Upper lobe of left lung (tissue), 6 donors: ENCODE results near the gene NCAPD3. TPM values are rescaled to one million over a fixed set of nuclear protein-coding genes. Genes with fewer than 3 reads are reported as not detected.
"Not testable (repeated sequence)": the region's sequence is repeated elsewhere in the genome, so short reads cannot be mapped to it uniquely, and the experiment has no call there.

ENCODE experiments used
- ATAC-seq, 2 donors: fragments of 200-7000 bp; cut with Tn5 transposase; one replicate each; pipeline ENCODE4 v1.9.1; 2022; ENCODE audit warnings: mild to moderate bottlenecking in 2 of 2, moderate library complexity in 2 of 2; ENCODE audit not compliant: low FRiP score in 2 of 2
- DNase-seq, 2 donors: peaks; one replicate each; pipeline ENCODE4 v3.0.0-alpha.2; 2019 to 2020
- H3K27ac ChIP-seq, 4 donors: fragments of 200-600 bp; sonication (generic); one replicate each; pipeline ENCODE4 v1.5.1; 2016 to 2019
- H3K27me3 ChIP-seq, 4 donors: fragments of 200-600 bp; sonication (generic); one replicate each; pipeline ENCODE4 v1.5.1; 2017 to 2019
- H3K36me3 ChIP-seq, 4 donors: fragments of 200-600 bp; sonication (generic); one replicate each; pipeline ENCODE4 v1.5.1; 2016 to 2019
- H3K4me1 ChIP-seq, 4 donors: fragments of 200-600 bp; sonication (generic); one replicate each; pipeline ENCODE4 v1.5.1; 2018 to 2019
- H3K4me3 ChIP-seq, 4 donors: fragments of 200-600 bp; sonication (generic); one replicate each; pipeline ENCODE4 v1.5.1; 2017 to 2019; ENCODE audit warnings: mild to moderate bottlenecking in 2 of 4, moderate library complexity in 1 of 4
- H3K9me3 ChIP-seq, 4 donors: fragments of 200-600 bp; sonication (generic); one replicate each; pipeline ENCODE4 v1.5.1; 2018 to 2019
- CTCF ChIP-seq, 6 experiments: fragments of 450-650 bp in 4 of 6; fragments of 200-600 bp in 2 of 6; sonication (generic) in 2 of 6; IDR thresholded peaks; one replicate each; pipeline ENCODE4 v1.5.1; 2016 to 2019; ENCODE audit warnings: antibody characterized with exemption in 6 of 6
- EP300 ChIP-seq, 4 donors: sonication (generic); formaldehyde crosslinking; IDR thresholded peaks; one replicate each; pipeline ENCODE4 v1.5.1; 2017; ENCODE audit warnings: antibody characterized with exemption in 4 of 4, control low read depth in 2 of 4
- POLR2A ChIP-seq, 4 donors: fragments of 450-650 bp; IDR thresholded peaks; one replicate each; pipeline ENCODE4 v1.5.1; 2016 to 2017; ENCODE audit warnings: antibody characterized with exemption in 4 of 4, mild to moderate bottlenecking in 2 of 4
- POLR2AphosphoS5 ChIP-seq, 2 donors: sonication (generic); formaldehyde crosslinking; IDR thresholded peaks; one replicate each; pipeline ENCODE4 v1.5.1; 2017; ENCODE audit warnings: antibody characterized with exemption in 2 of 2
- whole genome bisulfite sequencing, 2 donors: methylation state at CpG; one replicate each; pipeline ENCODE4 v1.1.5; 2017 to 2018; 5-methylcytosine and 5-hydroxymethylcytosine counted together
- total RNA-seq, 6 donors: library from RNA; depleted of rRNA in 4 of 6; stranded (reverse); fragments of >200 nt in 4 of 6; gene quantifications; one replicate each; pipeline versions ENCODE4 v1.1.0 to v1.2.1, GENCODE V29; 2016 to 2021
- donor health status: DM: no; HTN: no; CAD: no; lungs with moderate emphysema.
- donor health status: DM: no; HTN: yes; CAD: no; lungs with severe emphysema.

Gene NCAPD3
- total RNA-seq, 6 donors from 2014 or later: 9.9 to 32.5 (median 15.8) TPM

- WGBS, 2 donors: 55 to 84% methylated on average over 4 of the region's 4 CpGs
- Histone ChIP-seq H3K4me1 (peaks cover 9 to 17% (median 14%) of the 10 kb centered on the region in 4 donors), H3K9me3 (no peaks in the 10 kb centered on the region), H3K27ac (no peak overlapping the region), H3K36me3 (peaks cover 12 to 69% (median 44%) of the 10 kb centered on the region in 4 donors), H3K4me3 (no peak overlapping the region), H3K27me3 (no peaks in the 10 kb centered on the region)
- ATAC-seq (peak in 1 of 2 donors; percentile 60), DNase-seq (peak in 1 of 2 donors; percentile 46)
- TF ChIP-seq EP300 (IDR thresholded peaks at IDR 0.05): peak in 1 of 4 donors; percentile 62
- no peak for TF ChIP-seq POLR2A (IDR thresholded peaks at IDR 0.05)
Measured at GRCh38 chr11:134258577-134258976, 34.8 kb upstream of the NCAPD3 start.

- no peaks in the 10 kb centered on the region for H3K27me3 ChIP-seq
- WGBS, 2 donors: 90 to 97% methylated on average over 11 of the region's 11 CpGs
- H3K9me3 ChIP-seq: no peaks in the 10 kb centered on the region
- TF ChIP-seq POLR2A (IDR thresholded peaks at IDR 0.05) (no peak), POLR2AphosphoS5 (IDR thresholded peaks at IDR 0.05) (no peak), CTCF (IDR thresholded peaks at IDR 0.05) (no peak), EP300 (IDR thresholded peaks at IDR 0.05) (no peak)
- H3K4me3 ChIP-seq: no peak overlapping the region
- peaks cover 12 to 54% (median 30%) of the 10 kb centered on the region in 4 donors for H3K36me3 ChIP-seq
- no peak overlapping the region for H3K27ac ChIP-seq
- no peak for DNase-seq
- H3K4me1 ChIP-seq: peaks cover 15 to 24% (median 19%) of the 10 kb centered on the region in 4 donors
- ATAC-seq: no peak
Measured at GRCh38 chr11:134257101-134257500, 33.3 kb upstream of the NCAPD3 start.

- not testable (repeated sequence) for ATAC-seq, H3K27ac ChIP-seq, DNase-seq, H3K4me3 ChIP-seq, H3K9me3 ChIP-seq, H3K27me3 ChIP-seq
- WGBS, 2 donors: 94 to 98% methylated on average over 5 of the region's 5 CpGs
- peaks cover 19 to 30% (median 22%) of the 10 kb centered on the region in 4 donors for H3K4me1 ChIP-seq
- H3K36me3 ChIP-seq: peaks cover 4 to 44% (median 19%) of the 10 kb centered on the region in 4 donors
Measured at GRCh38 chr11:134255184-134255561, 31.4 kb upstream of the NCAPD3 start.

- Histone ChIP-seq H3K4me3 (peak overlapping the region in 3 of 4 donors; percentile 85 to 98 (median 96)), H3K27ac (no peak overlapping the region), H3K4me1 (peaks cover 19 to 30% (median 22%) of the 10 kb centered on the region in 4 donors), H3K9me3 (no peaks in the 10 kb centered on the region), H3K36me3 (peaks cover 0 to 44% (median 17%) of the 10 kb centered on the region in 4 donors), H3K27me3 (no peaks in the 10 kb centered on the region)
- ATAC-seq (no peak), DNase-seq (no peak)
- TF ChIP-seq POLR2AphosphoS5 (IDR thresholded peaks at IDR 0.05): no peak
- no peak for TF ChIP-seq EP300 (IDR thresholded peaks at IDR 0.05)
- no peak for TF ChIP-seq POLR2A (IDR thresholded peaks at IDR 0.05)
- TF ChIP-seq CTCF (IDR thresholded peaks at IDR 0.05): no peak
- 70 to 71% methylated on average over 3 of the region's 3 CpGs for WGBS, 2 donors
Measured at GRCh38 chr11:134254433-134255183, 30.8 kb upstream of the NCAPD3 start.

- WGBS, 2 donors: 0 to 2% methylated on average over 13 to 39 of the region's 70 CpGs
- H3K27ac ChIP-seq: peak within 1 kb of the TSS; percentile 75 to 88 (median 86)
- DNase-seq (peak; percentile 95 to 98), ATAC-seq (peak; percentile 99 to 100)
- no peaks in the 10 kb centered on the region for H3K27me3 ChIP-seq
- H3K9me3 ChIP-seq: no peaks in the 10 kb centered on the region
- H3K36me3 ChIP-seq: peaks cover 0 to 44% (median 18%) of the 10 kb centered on the region in 4 donors
- H3K4me3 ChIP-seq: peak within 1 kb of the TSS; percentile 85 to 98 (median 90)
- TF ChIP-seq POLR2A (IDR thresholded peaks at IDR 0.05) (peak in 2 of 4 donors; percentile 71 to 86), CTCF (IDR thresholded peaks at IDR 0.05) (peak; percentile 45 to 75 (median 64)), POLR2AphosphoS5 (IDR thresholded peaks at IDR 0.05) (peak; percentile 78 to 91), EP300 (IDR thresholded peaks at IDR 0.05) (no peak)
- peaks cover 19 to 30% (median 22%) of the 10 kb centered on the region in 4 donors for H3K4me1 ChIP-seq
Measured at GRCh38 chr11:134253188-134253993, 29.6 kb upstream of the NCAPD3 start, which contains the start of the genes ACAD8 and THYN1. TSS of gene ACAD8 (plus strand) at chr11:134253568. CDS start at chr11:134253601, 33 bp downstream. TSS of gene THYN1 (minus strand) at chr11:134253352. CDS start at chr11:134252882, 470 bp downstream.
